Loucy (cell line): ENCODE measurements around the gene ZNF544.

Source experiments
- EZH2phosphoT487 ChIP-seq: fragments of 200-600 bp; IDR thresholded peaks from 2 replicates; pipeline ENCODE4 v1.6.1; 2018; ENCODE audit warnings: antibody characterized with exemption, mild to moderate bottlenecking, moderate library complexity, borderline replicate concordance
- TF ChIP-seq, protein P1 (sequence below): fragments of 200-600 bp; sonication (generic); conservative IDR thresholded peaks from 2 replicates; pipeline ENCODE4 v1.5.1; 2014; ENCODE audit warnings: mild to moderate bottlenecking, antibody characterized with exemption, low read length

DNA sequence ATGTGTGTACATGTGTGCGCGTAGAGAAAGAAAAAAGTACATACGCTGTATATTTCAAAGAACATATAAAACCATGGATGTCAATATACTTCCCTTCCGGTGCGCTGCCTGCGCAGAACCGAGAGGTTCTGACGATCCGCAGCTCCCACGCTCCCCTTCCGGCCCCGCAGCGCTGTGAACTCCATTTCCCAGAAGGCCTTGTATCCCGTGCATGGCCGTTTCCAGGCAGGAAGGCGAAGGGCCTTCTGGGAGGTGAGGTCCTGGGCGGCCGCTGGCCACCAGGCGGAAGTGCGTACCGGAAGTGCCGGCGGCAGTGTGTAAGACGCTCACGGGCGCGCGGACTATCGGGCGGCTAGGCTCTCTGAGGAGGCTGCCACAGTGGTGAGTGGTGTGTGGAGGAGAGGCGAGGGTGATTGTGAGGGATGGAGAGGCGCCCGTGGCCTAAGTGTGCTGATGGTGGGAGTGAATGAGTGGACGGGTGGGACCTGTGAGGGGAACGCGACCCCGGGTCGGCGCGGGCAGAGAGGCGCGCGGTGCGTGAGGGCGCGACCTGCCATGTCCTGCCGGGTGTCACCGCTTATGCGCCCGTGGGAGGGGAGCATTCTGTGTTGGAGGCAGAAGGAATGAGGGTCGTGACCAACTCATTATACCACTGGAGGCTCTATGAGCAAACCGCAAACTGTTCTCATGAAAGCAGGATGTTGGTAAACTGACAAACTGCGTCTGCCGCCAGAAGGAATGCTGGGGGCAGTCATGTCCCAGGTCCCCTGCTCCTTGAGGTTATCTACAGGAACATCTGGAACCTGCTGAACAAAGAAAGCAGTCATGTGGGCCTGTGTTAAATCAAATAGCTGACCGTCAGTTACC is 76.6 kb downstream of the ZNF544 start, which contains the start of gene ERVK3-1:
- TF ChIP-seq, protein P1, sequence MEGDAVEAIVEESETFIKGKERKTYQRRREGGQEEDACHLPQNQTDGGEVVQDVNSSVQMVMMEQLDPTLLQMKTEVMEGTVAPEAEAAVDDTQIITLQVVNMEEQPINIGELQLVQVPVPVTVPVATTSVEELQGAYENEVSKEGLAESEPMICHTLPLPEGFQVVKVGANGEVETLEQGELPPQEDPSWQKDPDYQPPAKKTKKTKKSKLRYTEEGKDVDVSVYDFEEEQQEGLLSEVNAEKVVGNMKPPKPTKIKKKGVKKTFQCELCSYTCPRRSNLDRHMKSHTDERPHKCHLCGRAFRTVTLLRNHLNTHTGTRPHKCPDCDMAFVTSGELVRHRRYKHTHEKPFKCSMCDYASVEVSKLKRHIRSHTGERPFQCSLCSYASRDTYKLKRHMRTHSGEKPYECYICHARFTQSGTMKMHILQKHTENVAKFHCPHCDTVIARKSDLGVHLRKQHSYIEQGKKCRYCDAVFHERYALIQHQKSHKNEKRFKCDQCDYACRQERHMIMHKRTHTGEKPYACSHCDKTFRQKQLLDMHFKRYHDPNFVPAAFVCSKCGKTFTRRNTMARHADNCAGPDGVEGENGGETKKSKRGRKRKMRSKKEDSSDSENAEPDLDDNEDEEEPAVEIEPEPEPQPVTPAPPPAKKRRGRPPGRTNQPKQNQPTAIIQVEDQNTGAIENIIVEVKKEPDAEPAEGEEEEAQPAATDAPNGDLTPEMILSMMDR: no peak
- TF ChIP-seq EZH2phosphoT487: no peak
